H7 (cell line): Measurements from ENCODE around the gene ZNF546. TPM values are rescaled to one million over a fixed set of nuclear protein-coding genes. Genes with fewer than 3 reads are reported as not detected.
A peak's percentile ranks its signal among the peaks of the same experiment; 100 is the strongest.

Experiments used
- DNase-seq: peaks from one replicate; pipeline ENCODE4 v3.0.0; 2012
- H3K27me3 ChIP-seq: 2 replicates; pipeline ENCODE4 v1.6.0; 2011; ENCODE audit warnings: mild to moderate bottlenecking, low read length; ENCODE audit not compliant: control insufficient read depth, insufficient read depth
- H3K36me3 ChIP-seq: replicated peaks from 2 replicates; pipeline ENCODE4 v1.5.1; 2011; ENCODE audit warnings: low read length; ENCODE audit not compliant: control insufficient read depth, insufficient read depth
- H3K4me3 ChIP-seq: 2 replicates; pipeline ENCODE4 v1.5.1; 2011; ENCODE audit warnings: low read depth, mild to moderate bottlenecking, control low read depth, low read length, moderate library complexity; ENCODE audit not compliant: insufficient read depth
- total RNA-seq: library from RNA; depleted of rRNA; stranded (reverse); fragments of >200 nt; shearing (Covaris generic); gene quantifications from 2 replicates; pipeline ENCODE4 v1.2.3, GENCODE V29; 2014

Gene ZNF546
- total RNA-seq, 1 experiment from 2014 or later = 1.2 TPM

GRCh38 chr19:39970425-39970674 lies 26.5 kb upstream of the ZNF546 start:
- DNase-seq = no peak
- peaks cover 23% of the 10 kb centered on the region for H3K36me3 ChIP-seq
- H3K4me3 ChIP-seq = peak overlapping the region; percentile 86
- no peaks in the 10 kb centered on the region for H3K27me3 ChIP-seq

GRCh38 chr19:39970675-39971379 lies 26.0 kb upstream of the ZNF546 start, which contains the start of gene PSMC4:
Gene PSMC4 (plus strand): TSS chr19:39971165. CDS start chr19:39971203, 38 bp downstream.
- peak; percentile 96 for DNase-seq
- Histone ChIP-seq H3K36me3 (peaks cover 26% of the 10 kb centered on the region), H3K27me3 (no peaks in the 10 kb centered on the region), H3K4me3 (peak within 1 kb of the TSS; percentile 86)

- Histone ChIP-seq H3K36me3 (peaks cover 26% of the 10 kb centered on the region), H3K4me3 (peak overlapping the region; percentile 86), H3K27me3 (no peaks in the 10 kb centered on the region)
- DNase-seq = peak; percentile 53
Observed at GRCh38 chr19:39971380-39972035, 25.4 kb upstream of the ZNF546 start.

GRCh38 chr19:39974377-39975155 lies 22.3 kb upstream of the ZNF546 start:
- Histone ChIP-seq H3K27me3 (no peaks in the 10 kb centered on the region), H3K36me3 (peaks cover 34% of the 10 kb centered on the region), H3K4me3 (no peak overlapping the region)
- no peak for DNase-seq

GRCh38 chr19:39982883-39983282 lies 14.0 kb upstream of the ZNF546 start:
- Histone ChIP-seq H3K36me3 (peaks cover 32% of the 10 kb centered on the region), H3K4me3 (no peak overlapping the region)

GRCh38 chr19:39983695-39984300 lies 13.1 kb upstream of the ZNF546 start:
- Histone ChIP-seq H3K36me3 (peaks cover 26% of the 10 kb centered on the region), H3K27me3 (no peaks in the 10 kb centered on the region), H3K4me3 (no peak overlapping the region)
- DNase-seq = no peak

More at GRCh38 chr19:39982883-39983282, 14.0 kb upstream of the ZNF546 start:
- DNase-seq = no peak
- no peaks in the 10 kb centered on the region for H3K27me3 ChIP-seq

GRCh38 chr19:39986643-39987042 lies 10.2 kb upstream of the ZNF546 start:
- Histone ChIP-seq H3K27me3 (no peaks in the 10 kb centered on the region), H3K4me3 (no peak overlapping the region), H3K36me3 (peaks cover 4% of the 10 kb centered on the region)
- no peak for DNase-seq

GRCh38 chr19:39987167-39987566 lies 9.7 kb upstream of the ZNF546 start:
- no peak for DNase-seq
- H3K4me3 ChIP-seq = no peak overlapping the region

GRCh38 chr19:39987596-39987995 lies 9.3 kb upstream of the ZNF546 start:
- Histone ChIP-seq H3K36me3 (no peaks in the 10 kb centered on the region; the same call in 1 of the 2 replicates), H3K4me3 (no peak overlapping the region), H3K27me3 (no peaks in the 10 kb centered on the region)
- no peak for DNase-seq

More at GRCh38 chr19:39987167-39987566, 9.7 kb upstream of the ZNF546 start:
- Histone ChIP-seq H3K27me3 (no peaks in the 10 kb centered on the region), H3K36me3 (peaks cover 1% of the 10 kb centered on the region; the same call in 1 of the 2 replicates)

GRCh38 chr19:39993605-39994004 lies 3.3 kb upstream of the ZNF546 start:
- no peaks in the 10 kb centered on the region for H3K36me3 ChIP-seq
- no peaks in the 10 kb centered on the region for H3K27me3 ChIP-seq
- no peak for DNase-seq
- no peak overlapping the region for H3K4me3 ChIP-seq

- DNase-seq = no peak
- H3K27me3 ChIP-seq = no peaks in the 10 kb centered on the region
- no peak overlapping the region for H3K4me3 ChIP-seq
- no peaks in the 10 kb centered on the region for H3K36me3 ChIP-seq
Observed at GRCh38 chr19:39994361-39994760, 2.5 kb upstream of the ZNF546 start.

- H3K27me3 ChIP-seq = no peaks in the 10 kb centered on the region
- H3K36me3 ChIP-seq = no peaks in the 10 kb centered on the region
- no peak overlapping the region; the same call in 1 of the 2 replicates for H3K4me3 ChIP-seq
- no peak for DNase-seq
Observed at GRCh38 chr19:39995794-39996193, 1.1 kb upstream of the ZNF546 start.

- Histone ChIP-seq H3K4me3 (peak overlapping the region; percentile 87), H3K36me3 (no peaks in the 10 kb centered on the region), H3K27me3 (no peaks in the 10 kb centered on the region)
- DNase-seq = no peak
Observed at GRCh38 chr19:39996218-39996810, 546 bp upstream of the ZNF546 start.

- Histone ChIP-seq H3K27me3 (no peaks in the 10 kb centered on the region), H3K4me3 (peak overlapping the region; percentile 87; the same call in 1 of the 2 replicates), H3K36me3 (no peaks in the 10 kb centered on the region)
- no peak for DNase-seq
Observed at GRCh38 chr19:39997638-39998216, 867 bp downstream of the ZNF546 start.
